ENCODE results near the gene RNF144A. TPM values are rescaled to one million over a fixed set of nuclear protein-coding genes. Genes with fewer than 3 reads are reported as not detected.

The RNF144A gene
- total RNA-seq, 1 experiment from 2014 or later, result 13.6 TPM

DNA sequence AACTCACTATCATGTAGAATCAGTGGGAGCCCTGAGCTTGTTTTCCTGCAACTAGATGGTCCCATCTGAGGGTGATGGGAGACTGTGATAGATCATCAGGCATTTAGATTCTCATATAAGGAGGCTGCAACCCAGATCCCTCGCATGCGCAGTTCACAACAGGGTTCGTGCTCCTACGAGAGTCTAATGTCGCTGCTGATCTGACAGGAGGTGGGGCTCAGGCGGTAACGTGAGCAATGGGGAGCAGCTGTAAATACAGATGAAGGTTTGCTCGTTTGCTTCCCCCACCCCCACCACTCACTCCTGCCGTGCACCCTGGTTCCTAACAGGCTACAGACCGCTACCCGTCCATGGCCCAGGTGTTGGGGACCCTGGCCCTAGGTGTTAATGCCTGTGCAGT, 113.6 kb downstream of the RNF144A start:
- ATAC-seq (no peak), DNase-seq (ENCODE audit: low spot score) (no peak)
- H3K4me3 Mint-ChIP-seq, result no peak overlapping the region
- TF ChIP-seq JAZF1 (CRISPR knock-in tag; IDR thresholded peaks at IDR 0.05), result no peak
- TF ChIP-seq, protein P1, sequence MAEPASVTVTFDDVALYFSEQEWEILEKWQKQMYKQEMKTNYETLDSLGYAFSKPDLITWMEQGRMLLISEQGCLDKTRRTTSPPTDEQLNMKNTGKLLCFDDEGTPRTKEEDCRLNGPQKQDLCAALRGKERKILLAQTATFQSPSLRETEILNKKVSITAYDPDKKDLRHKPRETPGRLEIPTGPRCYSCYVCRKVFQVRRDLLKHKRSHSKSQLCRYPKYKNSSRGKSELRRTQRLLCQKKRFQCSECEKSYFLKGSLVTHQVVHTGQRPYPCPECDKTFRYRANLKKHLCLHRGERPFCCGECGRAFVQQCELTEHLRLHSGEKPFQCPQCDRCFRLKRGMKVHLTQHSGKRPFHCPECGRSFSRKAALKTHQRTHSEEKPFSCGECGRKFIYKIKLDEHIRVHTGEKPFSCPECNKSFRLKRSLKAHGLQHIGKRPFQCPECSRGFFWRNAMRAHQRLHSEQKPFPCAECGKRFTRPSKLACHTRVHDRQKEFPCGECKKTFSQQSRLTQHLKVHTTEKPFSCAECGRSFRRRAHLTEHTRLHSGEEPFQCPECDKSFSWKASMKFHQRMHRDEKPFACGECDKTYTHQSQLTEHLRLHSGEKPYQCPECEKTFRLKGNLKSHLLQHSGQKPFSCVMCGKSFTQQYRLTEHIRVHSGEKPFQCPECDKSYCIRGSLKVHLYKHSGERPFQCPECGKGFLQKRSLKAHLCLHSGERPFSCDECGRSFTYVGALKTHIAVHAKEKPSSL (CRISPR knock-in tag; conservative IDR thresholded peaks at IDR 0.05), result no peak
- no peak for TF ChIP-seq HMGA2 (CRISPR knock-in tag; IDR thresholded peaks at IDR 0.05)
- TF ChIP-seq, protein P2, sequence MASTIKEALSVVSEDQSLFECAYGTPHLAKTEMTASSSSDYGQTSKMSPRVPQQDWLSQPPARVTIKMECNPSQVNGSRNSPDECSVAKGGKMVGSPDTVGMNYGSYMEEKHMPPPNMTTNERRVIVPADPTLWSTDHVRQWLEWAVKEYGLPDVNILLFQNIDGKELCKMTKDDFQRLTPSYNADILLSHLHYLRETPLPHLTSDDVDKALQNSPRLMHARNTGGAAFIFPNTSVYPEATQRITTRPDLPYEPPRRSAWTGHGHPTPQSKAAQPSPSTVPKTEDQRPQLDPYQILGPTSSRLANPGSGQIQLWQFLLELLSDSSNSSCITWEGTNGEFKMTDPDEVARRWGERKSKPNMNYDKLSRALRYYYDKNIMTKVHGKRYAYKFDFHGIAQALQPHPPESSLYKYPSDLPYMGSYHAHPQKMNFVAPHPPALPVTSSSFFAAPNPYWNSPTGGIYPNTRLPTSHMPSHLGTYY (CRISPR knock-in tag; IDR thresholded peaks at IDR 0.05), result no peak
- TF ChIP-seq ZNF416 (CRISPR knock-in tag; IDR thresholded peaks at IDR 0.05), result no peak
- no peak for TF ChIP-seq ZNF423 (CRISPR knock-in tag; IDR thresholded peaks at IDR 0.05)
- no peak for TF ChIP-seq ZNF219 (CRISPR knock-in tag; IDR thresholded peaks at IDR 0.05; ENCODE audit: borderline replicate concordance)
- TF ChIP-seq, protein P3, sequence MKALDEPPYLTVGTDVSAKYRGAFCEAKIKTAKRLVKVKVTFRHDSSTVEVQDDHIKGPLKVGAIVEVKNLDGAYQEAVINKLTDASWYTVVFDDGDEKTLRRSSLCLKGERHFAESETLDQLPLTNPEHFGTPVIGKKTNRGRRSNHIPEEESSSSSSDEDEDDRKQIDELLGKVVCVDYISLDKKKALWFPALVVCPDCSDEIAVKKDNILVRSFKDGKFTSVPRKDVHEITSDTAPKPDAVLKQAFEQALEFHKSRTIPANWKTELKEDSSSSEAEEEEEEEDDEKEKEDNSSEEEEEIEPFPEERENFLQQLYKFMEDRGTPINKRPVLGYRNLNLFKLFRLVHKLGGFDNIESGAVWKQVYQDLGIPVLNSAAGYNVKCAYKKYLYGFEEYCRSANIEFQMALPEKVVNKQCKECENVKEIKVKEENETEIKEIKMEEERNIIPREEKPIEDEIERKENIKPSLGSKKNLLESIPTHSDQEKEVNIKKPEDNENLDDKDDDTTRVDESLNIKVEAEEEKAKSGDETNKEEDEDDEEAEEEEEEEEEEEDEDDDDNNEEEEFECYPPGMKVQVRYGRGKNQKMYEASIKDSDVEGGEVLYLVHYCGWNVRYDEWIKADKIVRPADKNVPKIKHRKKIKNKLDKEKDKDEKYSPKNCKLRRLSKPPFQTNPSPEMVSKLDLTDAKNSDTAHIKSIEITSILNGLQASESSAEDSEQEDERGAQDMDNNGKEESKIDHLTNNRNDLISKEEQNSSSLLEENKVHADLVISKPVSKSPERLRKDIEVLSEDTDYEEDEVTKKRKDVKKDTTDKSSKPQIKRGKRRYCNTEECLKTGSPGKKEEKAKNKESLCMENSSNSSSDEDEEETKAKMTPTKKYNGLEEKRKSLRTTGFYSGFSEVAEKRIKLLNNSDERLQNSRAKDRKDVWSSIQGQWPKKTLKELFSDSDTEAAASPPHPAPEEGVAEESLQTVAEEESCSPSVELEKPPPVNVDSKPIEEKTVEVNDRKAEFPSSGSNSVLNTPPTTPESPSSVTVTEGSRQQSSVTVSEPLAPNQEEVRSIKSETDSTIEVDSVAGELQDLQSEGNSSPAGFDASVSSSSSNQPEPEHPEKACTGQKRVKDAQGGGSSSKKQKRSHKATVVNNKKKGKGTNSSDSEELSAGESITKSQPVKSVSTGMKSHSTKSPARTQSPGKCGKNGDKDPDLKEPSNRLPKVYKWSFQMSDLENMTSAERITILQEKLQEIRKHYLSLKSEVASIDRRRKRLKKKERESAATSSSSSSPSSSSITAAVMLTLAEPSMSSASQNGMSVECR (CRISPR knock-in tag; IDR thresholded peaks at IDR 0.05; ENCODE audit: borderline replicate concordance), result no peak
- TF ChIP-seq NR2C2 (CRISPR knock-in tag; IDR thresholded peaks at IDR 0.05), result no peak
- TF ChIP-seq, protein P4, sequence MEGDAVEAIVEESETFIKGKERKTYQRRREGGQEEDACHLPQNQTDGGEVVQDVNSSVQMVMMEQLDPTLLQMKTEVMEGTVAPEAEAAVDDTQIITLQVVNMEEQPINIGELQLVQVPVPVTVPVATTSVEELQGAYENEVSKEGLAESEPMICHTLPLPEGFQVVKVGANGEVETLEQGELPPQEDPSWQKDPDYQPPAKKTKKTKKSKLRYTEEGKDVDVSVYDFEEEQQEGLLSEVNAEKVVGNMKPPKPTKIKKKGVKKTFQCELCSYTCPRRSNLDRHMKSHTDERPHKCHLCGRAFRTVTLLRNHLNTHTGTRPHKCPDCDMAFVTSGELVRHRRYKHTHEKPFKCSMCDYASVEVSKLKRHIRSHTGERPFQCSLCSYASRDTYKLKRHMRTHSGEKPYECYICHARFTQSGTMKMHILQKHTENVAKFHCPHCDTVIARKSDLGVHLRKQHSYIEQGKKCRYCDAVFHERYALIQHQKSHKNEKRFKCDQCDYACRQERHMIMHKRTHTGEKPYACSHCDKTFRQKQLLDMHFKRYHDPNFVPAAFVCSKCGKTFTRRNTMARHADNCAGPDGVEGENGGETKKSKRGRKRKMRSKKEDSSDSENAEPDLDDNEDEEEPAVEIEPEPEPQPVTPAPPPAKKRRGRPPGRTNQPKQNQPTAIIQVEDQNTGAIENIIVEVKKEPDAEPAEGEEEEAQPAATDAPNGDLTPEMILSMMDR (IDR thresholded peaks at IDR 0.05), result no peak
- TF ChIP-seq, protein P5, sequence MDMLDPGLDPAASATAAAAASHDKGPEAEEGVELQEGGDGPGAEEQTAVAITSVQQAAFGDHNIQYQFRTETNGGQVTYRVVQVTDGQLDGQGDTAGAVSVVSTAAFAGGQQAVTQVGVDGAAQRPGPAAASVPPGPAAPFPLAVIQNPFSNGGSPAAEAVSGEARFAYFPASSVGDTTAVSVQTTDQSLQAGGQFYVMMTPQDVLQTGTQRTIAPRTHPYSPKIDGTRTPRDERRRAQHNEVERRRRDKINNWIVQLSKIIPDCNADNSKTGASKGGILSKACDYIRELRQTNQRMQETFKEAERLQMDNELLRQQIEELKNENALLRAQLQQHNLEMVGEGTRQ (CRISPR knock-in tag; IDR thresholded peaks at IDR 0.05), result no peak
- H3K27ac Mint-ChIP-seq, result no peak overlapping the region
- ChIA-PET POLR2A (no interaction called here), CTCF (interaction anchor here (1.4 kb wide), 1 partner anchor 17 kb away, joined by 8 read pairs; no protein-coding TSS in a partner anchor)
- no peaks in the 10 kb centered on the region for H3K27me3 Mint-ChIP-seq (ENCODE audit: low read depth)
- no peaks in the 10 kb centered on the region for H3K36me3 Mint-ChIP-seq
- no peaks in the 10 kb centered on the region for H3K9me3 Mint-ChIP-seq
- H3K4me1 Mint-ChIP-seq, result peaks cover 4% of the 10 kb centered on the region; the same call in 1 of the 2 replicates

DNA sequence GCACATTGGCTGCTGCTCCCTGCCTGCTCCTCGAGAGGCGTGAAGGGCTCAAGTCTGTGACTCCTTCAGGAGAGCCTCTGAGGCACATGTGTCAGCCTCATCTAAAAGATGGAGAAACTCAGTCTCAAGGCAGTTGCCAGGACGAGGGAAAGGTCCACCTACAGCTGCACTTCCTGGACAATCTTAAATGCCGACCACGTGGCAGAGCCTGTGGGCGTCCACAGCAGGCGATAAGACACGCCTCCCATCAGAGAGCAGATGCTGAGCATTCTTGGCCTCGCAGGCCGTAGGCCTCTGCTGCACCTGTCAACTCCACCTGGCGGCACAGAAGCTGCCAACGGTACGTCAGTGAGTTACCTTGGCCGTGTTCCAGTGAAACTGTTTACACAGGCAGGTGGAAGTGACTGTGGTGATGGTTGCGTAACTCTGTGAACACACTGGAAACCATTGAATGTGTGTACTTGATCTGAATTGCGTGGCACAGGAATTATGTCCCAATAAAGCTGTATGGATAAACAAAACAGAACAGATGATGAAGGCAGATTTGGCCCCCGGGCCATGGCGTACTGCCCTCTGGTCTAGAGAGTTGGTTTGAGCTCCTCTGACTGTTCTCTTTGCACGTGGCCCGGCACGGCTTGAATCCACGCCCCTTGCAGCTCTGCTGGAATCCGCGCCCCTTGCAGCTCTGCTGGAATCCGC, 114.5 kb downstream of the RNF144A start:
- no peak for ATAC-seq
- TF ChIP-seq GABPB1 (CRISPR knock-in tag; IDR thresholded peaks at IDR 0.05) (peak; percentile 88), OVOL2 (CRISPR knock-in tag; IDR thresholded peaks at IDR 0.05; ENCODE audit: borderline replicate concordance) (no peak)
- Mint-ChIP-seq H3K27ac (no peak overlapping the region), H3K36me3 (no peaks in the 10 kb centered on the region), H3K4me1 (peaks cover 4% of the 10 kb centered on the region; the same call in 1 of the 2 replicates), H3K27me3 (ENCODE audit: low read depth) (no peaks in the 10 kb centered on the region), H3K9me3 (no peaks in the 10 kb centered on the region), H3K4me3 (no peak overlapping the region)
- ChIA-PET POLR2A (interaction anchor here (0.6 kb wide), 1 partner anchor 1669 kb away, joined by 3 read pairs; no protein-coding TSS in a partner anchor), CTCF (interaction anchor here (1.4 to 1.5 kb wide), 2 partner anchors 12 to 18 kb away, joined by 5 to 8 read pairs; no protein-coding TSS in a partner anchor)
- DNase-seq (ENCODE audit: low spot score), result no peak
